Stimulated activated naive CD8-positive, alpha-beta T cell treated with anti-CD3 and anti-CD28 coated beads, Interleukin-15, Interleukin-2, amounts not matched to agents 100 ng/mL and 50 ng/mL, for 24 hours (primary cell): Measurements from ENCODE around the gene GABRA1.

Experiments
- H3K27ac Mint-ChIP-seq: one replicate; pipeline ENCODE4 v1.8.0; 2021; ENCODE audit warnings: mild to moderate bottlenecking, mixed read lengths
- H3K27me3 Mint-ChIP-seq: one replicate; pipeline ENCODE4 v1.8.0; 2021; ENCODE audit warnings: mixed read lengths
- H3K36me3 Mint-ChIP-seq: one replicate; pipeline ENCODE4 v1.8.0; 2021; ENCODE audit warnings: low read depth, mixed read lengths
- H3K4me1 Mint-ChIP-seq: one replicate; pipeline ENCODE4 v1.8.0; 2021; ENCODE audit warnings: low read depth, mixed read lengths
- H3K4me3 Mint-ChIP-seq: one replicate; pipeline ENCODE4 v1.8.0; 2021; ENCODE audit warnings: mild to moderate bottlenecking, mixed read lengths
- H3K9me3 Mint-ChIP-seq: one replicate; pipeline ENCODE4 v1.8.0; 2021; ENCODE audit warnings: mixed read lengths

Gene GABRA1

GRCh38 chr5:161921781-161922180 lies 73.9 kb downstream of the GABRA1 start:
- H3K4me3 Mint-ChIP-seq: no peak overlapping the region
- H3K9me3 Mint-ChIP-seq: peaks cover 11% of the 10 kb centered on the region
- H3K27me3 Mint-ChIP-seq: no peaks in the 10 kb centered on the region
- no peaks in the 10 kb centered on the region for H3K4me1 Mint-ChIP-seq
- H3K27ac Mint-ChIP-seq: no peak overlapping the region
- H3K36me3 Mint-ChIP-seq: no peaks in the 10 kb centered on the region

DNA sequence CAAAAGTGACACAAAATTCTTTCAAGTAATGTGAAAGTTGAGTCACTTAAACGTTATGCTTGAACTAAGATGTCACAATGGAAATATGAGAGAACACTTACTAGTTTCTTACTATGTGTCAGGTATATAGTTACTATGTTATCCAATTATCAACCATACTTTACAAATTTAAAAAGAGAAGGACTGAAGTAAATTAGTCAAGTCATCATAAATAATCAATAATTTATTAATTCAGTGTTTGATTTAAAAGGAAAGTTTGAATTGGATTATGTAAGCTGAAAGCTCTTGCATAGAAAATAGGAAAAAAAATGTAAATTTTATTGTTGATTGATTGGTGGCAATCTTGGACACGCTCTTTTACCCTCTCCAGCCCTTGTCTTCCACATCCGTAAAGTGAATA lies 76.3 kb downstream of the GABRA1 start:
- H3K4me1 Mint-ChIP-seq: no peaks in the 10 kb centered on the region
- H3K27me3 Mint-ChIP-seq: no peaks in the 10 kb centered on the region
- peaks cover 11% of the 10 kb centered on the region for H3K9me3 Mint-ChIP-seq
- no peak overlapping the region for H3K27ac Mint-ChIP-seq
- H3K36me3 Mint-ChIP-seq: no peaks in the 10 kb centered on the region
- no peak overlapping the region for H3K4me3 Mint-ChIP-seq

DNA sequence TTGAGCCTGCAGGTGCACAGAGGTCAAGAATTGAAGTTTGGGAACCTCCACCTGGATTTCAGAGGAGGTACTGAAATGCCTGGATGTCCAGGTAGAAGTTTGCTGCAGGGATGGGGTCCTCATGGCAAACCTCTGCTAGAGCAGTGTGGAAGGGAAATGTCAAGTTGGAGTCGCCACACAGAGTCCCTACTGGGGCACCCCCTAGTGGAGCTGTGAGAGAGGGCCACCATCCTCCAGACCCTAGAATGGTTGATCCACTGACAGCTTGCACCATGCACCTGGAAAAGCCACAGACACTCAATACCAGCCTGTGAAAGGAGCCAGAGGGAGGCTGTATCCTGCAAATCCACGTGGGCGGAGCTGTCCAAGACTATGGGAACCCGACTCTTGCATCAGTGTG lies 78.0 kb downstream of the GABRA1 start:
- no peaks in the 10 kb centered on the region for H3K4me1 Mint-ChIP-seq
- H3K4me3 Mint-ChIP-seq: no peak overlapping the region
- no peaks in the 10 kb centered on the region for H3K36me3 Mint-ChIP-seq
- no peak overlapping the region for H3K27ac Mint-ChIP-seq
- H3K27me3 Mint-ChIP-seq: no peaks in the 10 kb centered on the region
- peaks cover 11% of the 10 kb centered on the region for H3K9me3 Mint-ChIP-seq

DNA sequence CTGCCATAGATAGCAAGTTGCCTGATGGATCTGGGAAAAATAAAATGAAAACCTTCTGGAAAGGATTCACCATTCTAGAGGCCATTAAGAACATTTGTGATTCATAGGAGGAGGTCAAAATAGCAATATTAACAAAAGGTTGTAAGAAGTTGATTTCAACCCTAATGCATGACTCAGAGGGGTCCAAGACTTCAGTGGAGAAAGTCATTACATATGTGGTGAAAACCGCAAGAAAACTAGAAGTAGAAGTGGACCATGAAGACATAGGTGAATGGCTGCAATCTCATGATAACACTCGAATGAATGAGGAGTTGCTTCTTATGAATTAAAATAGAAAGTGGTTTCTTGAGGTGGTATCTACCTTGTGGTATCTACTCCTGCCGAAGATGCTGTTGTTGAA lies 86.6 kb downstream of the GABRA1 start:
- H3K4me1 Mint-ChIP-seq: no peaks in the 10 kb centered on the region
- no peaks in the 10 kb centered on the region for H3K36me3 Mint-ChIP-seq
- H3K9me3 Mint-ChIP-seq: peaks cover 3% of the 10 kb centered on the region
- H3K4me3 Mint-ChIP-seq: no peak overlapping the region
- H3K27ac Mint-ChIP-seq: no peak overlapping the region
- H3K27me3 Mint-ChIP-seq: no peaks in the 10 kb centered on the region

- Mint-ChIP-seq H3K27ac (no peak overlapping the region), H3K9me3 (no peaks in the 10 kb centered on the region), H3K4me3 (no peak overlapping the region), H3K4me1 (no peaks in the 10 kb centered on the region), H3K27me3 (no peaks in the 10 kb centered on the region), H3K36me3 (no peaks in the 10 kb centered on the region)
Observed at GRCh38 chr5:161944974-161945373, 97.1 kb downstream of the GABRA1 start.

- Mint-ChIP-seq H3K4me3 (no peak overlapping the region), H3K9me3 (no peaks in the 10 kb centered on the region), H3K27me3 (no peaks in the 10 kb centered on the region), H3K36me3 (no peaks in the 10 kb centered on the region), H3K27ac (no peak overlapping the region), H3K4me1 (no peaks in the 10 kb centered on the region)
Observed at GRCh38 chr5:161946911-161947310, 99.0 kb downstream of the GABRA1 start.
